ENCODE data around the gene HBA2.
"Not testable (repeated sequence)": the region's sequence is repeated elsewhere in the genome, so short reads cannot be mapped to it uniquely, and the experiment has no call there.

The HBA2 gene

GRCh38 chr16:194516-194915 is 21.8 kb downstream of the HBA2 start:
- no peak for DNase-seq (ENCODE audit: low spot score)

- DNase-seq (ENCODE audit: low spot score) = no peak
Measured at GRCh38 chr16:200388-200787, 27.7 kb downstream of the HBA2 start.

- DNase-seq (ENCODE audit: low spot score) = no peak
Measured at GRCh38 chr16:203246-203645, 30.6 kb downstream of the HBA2 start.

- not testable (repeated sequence) for DNase-seq (ENCODE audit: low spot score)
Measured at GRCh38 chr16:204046-204445, 31.4 kb downstream of the HBA2 start.

- DNase-seq (ENCODE audit: low spot score) = not testable (repeated sequence)
Measured at GRCh38 chr16:209359-209758, 36.7 kb downstream of the HBA2 start.

GRCh38 chr16:211631-212180 is 39.0 kb downstream of the HBA2 start:
- DNase-seq (ENCODE audit: low spot score) = not testable (repeated sequence)

GRCh38 chr16:212999-213398 is 40.3 kb downstream of the HBA2 start:
- DNase-seq (ENCODE audit: low spot score) = no peak

GRCh38 chr16:220021-220420 is 47.3 kb downstream of the HBA2 start:
- no peak for DNase-seq (ENCODE audit: low spot score)

Measured in NAMALWA (cell line).